ENCODE data around the gene RPL28. TPM values are rescaled to one million over a fixed set of nuclear protein-coding genes. Genes with fewer than 3 reads are reported as not detected.

RPL28 gene
- total and polyA plus RNA-seq, 2 of the 13 experiments (the other 11 are each of a cell fraction or from before 2014, with no cell fraction given): 105 to 420 TPM

DNA sequence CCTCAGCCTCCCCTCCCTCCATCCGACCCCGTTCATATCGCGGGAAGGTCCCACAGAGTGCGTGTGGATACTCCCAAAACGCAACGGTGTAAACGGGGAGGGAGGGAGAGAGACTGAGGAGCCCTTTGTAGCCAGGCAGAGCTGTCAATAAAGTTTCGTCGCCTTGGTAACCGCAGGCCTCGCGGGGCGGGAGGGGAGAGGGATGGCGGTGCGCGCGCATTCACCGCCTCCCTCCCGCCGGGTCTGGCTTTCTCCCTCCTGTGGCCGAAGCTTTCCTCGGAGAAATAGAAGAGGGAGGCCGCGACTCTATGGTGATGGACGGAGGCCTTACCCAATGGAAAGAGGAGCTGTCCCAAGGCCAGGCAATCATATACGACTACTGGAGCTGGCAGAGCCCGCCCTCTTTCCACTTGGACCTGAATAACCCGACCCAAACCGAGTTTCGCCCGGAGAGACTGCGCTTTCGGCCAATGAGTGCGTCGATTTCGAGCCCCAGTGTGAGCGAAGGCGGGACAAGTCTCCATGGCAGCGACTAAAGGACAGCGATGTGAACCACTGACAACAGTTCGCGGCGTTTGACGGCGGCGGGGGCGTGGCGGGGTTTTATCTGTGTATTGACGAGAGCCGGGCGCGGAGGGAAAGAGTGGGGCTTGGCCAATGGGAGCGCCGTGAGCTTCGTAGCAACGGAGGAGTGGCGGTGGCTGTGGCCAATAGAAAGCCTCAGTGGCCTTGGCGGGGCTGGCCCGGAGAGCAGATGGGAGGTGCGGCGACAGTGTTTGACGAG is 46.4 kb upstream of the RPL28 start, which contains the start of gene KMT5C (continued):
- TF ChIP-seq PHF21A (CRISPR knock-in tag; IDR thresholded peaks at IDR 0.05) (peak; percentile 36; the same call in 1 of the 2 replicates), KDM1A (CRISPR knock-in tag; IDR thresholded peaks at IDR 0.05) (0 out of 2 replicates have a peak, but pooled peaks have one; percentile 4), MAFK (conservative IDR thresholded peaks at IDR 0.05 in 1 of 2, IDR thresholded peaks at IDR 0.05 in 1 of 2; ENCODE audit: low read length in 2 of 2) (no peak), ZNF160 (CRISPR knock-in tag; IDR thresholded peaks at IDR 0.05) (no peak), ZNF557 (CRISPR knock-in tag; IDR thresholded peaks at IDR 0.05) (no peak), DNMT3B (CRISPR knock-in tag; conservative IDR thresholded peaks at IDR 0.05) (no peak), ZMYM2 (CRISPR knock-in tag; IDR thresholded peaks at IDR 0.05) (no peak), MAFG (CRISPR knock-in tag; IDR thresholded peaks at IDR 0.05) (no peak), ZNF232 (CRISPR knock-in tag; IDR thresholded peaks at IDR 0.05; ENCODE audit: borderline replicate concordance) (0 out of 2 replicates have a peak, but pooled peaks have one; percentile 59), TP53 (CRISPR knock-in tag; conservative IDR thresholded peaks at IDR 0.05) (no peak), KMT2B (CRISPR knock-in tag; IDR thresholded peaks at IDR 0.05) (0 out of 2 replicates have a peak, but pooled peaks have one; percentile 35), TRIM24 (CRISPR knock-in tag; IDR thresholded peaks at IDR 0.05) (no peak), SIN3A (IDR thresholded peaks at IDR 0.05; ENCODE audit: borderline replicate concordance, low read depth, low read length) (0 out of 2 replicates have a peak, but pooled peaks have one; percentile 68), ZNF274 (CRISPR knock-in tag; IDR thresholded peaks at IDR 0.05) (no peak), ZNF776 (CRISPR knock-in tag; IDR thresholded peaks at IDR 0.05) (no peak), SMARCE1 (IDR thresholded peaks at IDR 0.05; ENCODE audit: borderline replicate concordance) (no peak), ZEB1 (IDR thresholded peaks at IDR 0.05; ENCODE audit: insufficient replicate concordance, low read depth) (no peak), ARHGAP35 (CRISPR knock-in tag; IDR thresholded peaks at IDR 0.05; ENCODE audit: borderline replicate concordance) (no peak), MEIS1 (CRISPR knock-in tag; IDR thresholded peaks at IDR 0.05; ENCODE audit: borderline replicate concordance) (peak; percentile 82; the same call in 1 of the 2 replicates)
- TF ChIP-seq, protein P1, sequence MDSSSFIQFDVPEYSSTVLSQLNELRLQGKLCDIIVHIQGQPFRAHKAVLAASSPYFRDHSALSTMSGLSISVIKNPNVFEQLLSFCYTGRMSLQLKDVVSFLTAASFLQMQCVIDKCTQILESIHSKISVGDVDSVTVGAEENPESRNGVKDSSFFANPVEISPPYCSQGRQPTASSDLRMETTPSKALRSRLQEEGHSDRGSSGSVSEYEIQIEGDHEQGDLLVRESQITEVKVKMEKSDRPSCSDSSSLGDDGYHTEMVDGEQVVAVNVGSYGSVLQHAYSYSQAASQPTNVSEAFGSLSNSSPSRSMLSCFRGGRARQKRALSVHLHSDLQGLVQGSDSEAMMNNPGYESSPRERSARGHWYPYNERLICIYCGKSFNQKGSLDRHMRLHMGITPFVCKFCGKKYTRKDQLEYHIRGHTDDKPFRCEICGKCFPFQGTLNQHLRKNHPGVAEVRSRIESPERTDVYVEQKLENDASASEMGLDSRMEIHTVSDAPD (CRISPR knock-in tag; IDR thresholded peaks at IDR 0.05): no peak
- TF ChIP-seq, protein P2, sequence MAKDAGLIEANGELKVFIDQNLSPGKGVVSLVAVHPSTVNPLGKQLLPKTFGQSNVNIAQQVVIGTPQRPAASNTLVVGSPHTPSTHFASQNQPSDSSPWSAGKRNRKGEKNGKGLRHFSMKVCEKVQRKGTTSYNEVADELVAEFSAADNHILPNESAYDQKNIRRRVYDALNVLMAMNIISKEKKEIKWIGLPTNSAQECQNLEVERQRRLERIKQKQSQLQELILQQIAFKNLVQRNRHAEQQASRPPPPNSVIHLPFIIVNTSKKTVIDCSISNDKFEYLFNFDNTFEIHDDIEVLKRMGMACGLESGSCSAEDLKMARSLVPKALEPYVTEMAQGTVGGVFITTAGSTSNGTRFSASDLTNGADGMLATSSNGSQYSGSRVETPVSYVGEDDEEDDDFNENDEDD (CRISPR knock-in tag; IDR thresholded peaks at IDR 0.05; ENCODE audit: borderline replicate concordance): peak; percentile 69
- TF ChIP-seq, protein P3, sequence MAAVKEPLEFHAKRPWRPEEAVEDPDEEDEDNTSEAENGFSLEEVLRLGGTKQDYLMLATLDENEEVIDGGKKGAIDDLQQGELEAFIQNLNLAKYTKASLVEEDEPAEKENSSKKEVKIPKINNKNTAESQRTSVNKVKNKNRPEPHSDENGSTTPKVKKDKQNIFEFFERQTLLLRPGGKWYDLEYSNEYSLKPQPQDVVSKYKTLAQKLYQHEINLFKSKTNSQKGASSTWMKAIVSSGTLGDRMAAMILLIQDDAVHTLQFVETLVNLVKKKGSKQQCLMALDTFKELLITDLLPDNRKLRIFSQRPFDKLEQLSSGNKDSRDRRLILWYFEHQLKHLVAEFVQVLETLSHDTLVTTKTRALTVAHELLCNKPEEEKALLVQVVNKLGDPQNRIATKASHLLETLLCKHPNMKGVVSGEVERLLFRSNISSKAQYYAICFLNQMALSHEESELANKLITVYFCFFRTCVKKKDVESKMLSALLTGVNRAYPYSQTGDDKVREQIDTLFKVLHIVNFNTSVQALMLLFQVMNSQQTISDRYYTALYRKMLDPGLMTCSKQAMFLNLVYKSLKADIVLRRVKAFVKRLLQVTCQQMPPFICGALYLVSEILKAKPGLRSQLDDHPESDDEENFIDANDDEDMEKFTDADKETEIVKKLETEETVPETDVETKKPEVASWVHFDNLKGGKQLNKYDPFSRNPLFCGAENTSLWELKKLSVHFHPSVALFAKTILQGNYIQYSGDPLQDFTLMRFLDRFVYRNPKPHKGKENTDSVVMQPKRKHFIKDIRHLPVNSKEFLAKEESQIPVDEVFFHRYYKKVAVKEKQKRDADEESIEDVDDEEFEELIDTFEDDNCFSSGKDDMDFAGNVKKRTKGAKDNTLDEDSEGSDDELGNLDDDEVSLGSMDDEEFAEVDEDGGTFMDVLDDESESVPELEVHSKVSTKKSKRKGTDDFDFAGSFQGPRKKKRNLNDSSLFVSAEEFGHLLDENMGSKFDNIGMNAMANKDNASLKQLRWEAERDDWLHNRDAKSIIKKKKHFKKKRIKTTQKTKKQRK (IDR thresholded peaks at IDR 0.05; ENCODE audit: low read length): peak; percentile 70
- TF ChIP-seq, protein P4, sequence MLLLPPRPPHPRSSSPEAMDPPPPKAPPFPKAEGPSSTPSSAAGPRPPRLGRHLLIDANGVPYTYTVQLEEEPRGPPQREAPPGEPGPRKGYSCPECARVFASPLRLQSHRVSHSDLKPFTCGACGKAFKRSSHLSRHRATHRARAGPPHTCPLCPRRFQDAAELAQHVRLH (CRISPR knock-in tag; IDR thresholded peaks at IDR 0.05; ENCODE audit: borderline replicate concordance, low read depth): peak; percentile 26; the same call in 1 of the 2 replicates

Measured in HepG2 (cell line).